ENCODE results near the gene EPN2. TPM values are rescaled to one million over a fixed set of nuclear protein-coding genes. Genes with fewer than 3 reads are reported as not detected.
A peak's percentile ranks its signal among the peaks of the same experiment; 100 is the strongest.

Gene EPN2
- total RNA-seq, 1 experiment from 2014 or later, result 19.1 TPM

DNA sequence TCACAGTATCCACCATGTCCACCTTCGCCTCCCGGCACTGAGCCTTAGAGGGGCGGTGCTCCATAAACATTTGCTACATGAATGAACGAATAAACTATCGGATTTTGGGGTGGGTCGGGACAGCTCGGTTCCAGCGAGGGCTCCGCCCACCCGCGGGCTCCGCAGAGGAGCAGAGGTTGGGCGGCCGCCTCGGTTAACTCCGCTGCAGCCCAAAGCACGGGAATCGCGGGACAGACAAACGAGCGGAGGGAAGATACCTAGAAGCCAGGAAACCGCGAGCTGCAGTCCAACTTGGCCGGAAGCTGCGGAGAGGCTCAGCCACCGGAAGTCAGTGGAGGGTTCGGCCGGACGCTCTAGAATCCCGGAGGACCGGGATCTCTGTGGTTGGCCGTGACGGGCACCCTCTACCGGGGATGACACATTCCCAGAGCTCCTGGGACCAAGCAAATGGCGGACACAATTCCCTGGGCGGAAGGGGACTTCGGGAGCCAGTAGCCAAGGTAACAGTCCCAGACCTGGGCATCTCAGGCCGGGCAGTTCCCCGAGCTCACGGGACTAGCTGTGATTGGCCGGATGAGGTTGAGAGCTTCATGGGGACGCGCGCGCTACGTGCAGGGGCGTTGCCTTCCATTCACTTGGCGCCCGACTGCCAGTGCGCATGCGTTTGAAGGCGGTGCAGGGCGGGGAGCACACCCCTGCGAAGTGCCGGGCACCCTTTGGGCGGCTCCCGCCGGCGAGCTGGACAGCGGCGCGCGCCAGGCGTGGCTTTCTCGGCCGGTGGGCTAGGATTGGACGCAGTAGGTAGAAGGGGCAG is 140.6 kb downstream of the EPN2 start:
- peak; percentile 99 for DNase-seq (ENCODE audit: low read depth)
- in situ Hi-C loops (cut with HindIII; ENCODE audit: low pct_unique_long_range_greater_than_20kb, low sequenced_read_pairs), result no loop called here

DNA sequence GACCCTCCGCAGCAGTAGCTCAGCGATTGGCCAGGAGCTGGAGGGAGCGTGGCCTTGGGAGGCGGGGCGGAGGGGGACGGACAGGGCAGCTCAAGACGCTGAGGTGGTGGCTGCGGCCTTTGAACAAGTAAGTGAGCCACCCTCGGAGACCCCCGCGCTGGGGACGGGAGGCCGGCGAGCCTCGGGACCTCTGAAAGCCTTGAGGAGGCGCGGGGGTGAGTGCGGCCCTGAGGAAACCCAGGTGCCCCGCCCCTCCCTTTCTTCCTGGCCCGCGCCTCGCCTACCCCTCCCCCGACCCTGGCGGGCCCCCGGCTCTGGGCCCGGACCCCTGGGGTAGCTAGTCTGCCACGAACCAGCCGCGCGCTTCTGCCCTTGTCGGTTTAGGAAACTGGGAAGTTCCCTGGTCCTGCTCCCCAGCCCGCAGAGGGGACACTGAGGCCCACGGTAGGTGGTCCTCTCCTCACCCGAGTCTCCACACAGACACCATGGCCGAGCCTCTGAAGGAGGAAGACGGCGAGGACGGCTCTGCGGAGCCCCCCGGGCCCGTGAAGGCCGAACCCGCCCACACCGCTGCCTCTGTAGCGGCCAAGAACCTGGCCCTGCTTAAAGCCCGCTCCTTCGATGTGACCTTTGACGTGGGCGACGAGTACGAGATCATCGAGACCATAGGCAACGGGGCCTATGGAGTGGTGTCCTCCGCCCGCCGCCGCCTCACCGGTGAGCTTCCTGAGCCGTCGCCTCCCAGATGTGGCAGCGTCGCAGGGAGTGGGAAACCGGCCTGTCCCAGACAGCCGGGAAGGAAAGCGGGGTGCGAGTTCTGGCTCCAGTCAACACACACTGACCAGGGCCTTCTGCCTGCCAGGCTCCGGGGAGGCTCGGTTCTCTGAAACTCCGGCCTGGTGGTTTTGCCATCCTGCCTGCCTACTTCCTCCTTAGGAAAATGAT is 141.5 kb downstream of the EPN2 start, which contains the start of gene MAPK7:
MAPK7 (plus strand) TSS at position 83 of the 945 bp plus-strand sequence; CDS start at position 486, 403 bp downstream.
- in situ Hi-C loops (cut with HindIII; ENCODE audit: low pct_unique_long_range_greater_than_20kb, low sequenced_read_pairs), result no loop called here
- DNase-seq (ENCODE audit: low read depth), result no peak

GRCh38 chr17:19379361-19380065 is 142.3 kb downstream of the EPN2 start:
- DNase-seq (ENCODE audit: low read depth), result no peak
- in situ Hi-C loops (cut with HindIII; ENCODE audit: low pct_unique_long_range_greater_than_20kb, low sequenced_read_pairs), result no loop called here

GRCh38 chr17:19380481-19381301 is 143.5 kb downstream of the EPN2 start:
- no peak for DNase-seq (ENCODE audit: low read depth)
- in situ Hi-C loops (cut with HindIII; ENCODE audit: low pct_unique_long_range_greater_than_20kb, low sequenced_read_pairs), result no loop called here

DNA sequence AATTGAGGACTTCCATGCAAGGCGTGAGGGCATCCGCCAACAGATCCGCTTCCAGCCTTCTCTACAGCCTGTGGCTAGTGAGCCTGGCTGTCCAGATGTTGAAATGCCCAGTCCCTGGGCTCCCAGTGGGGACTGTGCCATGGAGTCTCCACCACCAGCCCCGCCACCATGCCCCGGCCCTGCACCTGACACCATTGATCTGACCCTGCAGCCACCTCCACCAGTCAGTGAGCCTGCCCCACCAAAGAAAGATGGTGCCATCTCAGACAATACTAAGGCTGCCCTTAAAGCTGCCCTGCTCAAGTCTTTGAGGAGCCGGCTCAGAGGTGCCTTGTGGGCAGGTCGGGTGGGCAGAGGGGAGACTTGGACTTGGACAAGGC is 144.2 kb downstream of the EPN2 start:
- in situ Hi-C loops (cut with HindIII; ENCODE audit: low pct_unique_long_range_greater_than_20kb, low sequenced_read_pairs), result no loop called here
- DNase-seq (ENCODE audit: low read depth), result no peak

- in situ Hi-C loops (cut with HindIII; ENCODE audit: low pct_unique_long_range_greater_than_20kb, low sequenced_read_pairs), result no loop called here
- DNase-seq (ENCODE audit: low read depth), result no peak
Observed at GRCh38 chr17:19381741-19382444, 144.7 kb downstream of the EPN2 start.

- DNase-seq (ENCODE audit: low read depth), result no peak
- in situ Hi-C loops (cut with HindIII; ENCODE audit: low pct_unique_long_range_greater_than_20kb, low sequenced_read_pairs), result no loop called here
Observed at GRCh38 chr17:19382531-19383444, 145.6 kb downstream of the EPN2 start.

- no peak for DNase-seq (ENCODE audit: low read depth)
- in situ Hi-C loops (cut with HindIII; ENCODE audit: low pct_unique_long_range_greater_than_20kb, low sequenced_read_pairs), result no loop called here
Observed at GRCh38 chr17:19383681-19384470, 146.7 kb downstream of the EPN2 start.

- DNase-seq (ENCODE audit: low read depth), result no peak
- in situ Hi-C loops (cut with HindIII; ENCODE audit: low pct_unique_long_range_greater_than_20kb, low sequenced_read_pairs), result no loop called here
Observed at GRCh38 chr17:19384723-19385391, 147.7 kb downstream of the EPN2 start.

DNA sequence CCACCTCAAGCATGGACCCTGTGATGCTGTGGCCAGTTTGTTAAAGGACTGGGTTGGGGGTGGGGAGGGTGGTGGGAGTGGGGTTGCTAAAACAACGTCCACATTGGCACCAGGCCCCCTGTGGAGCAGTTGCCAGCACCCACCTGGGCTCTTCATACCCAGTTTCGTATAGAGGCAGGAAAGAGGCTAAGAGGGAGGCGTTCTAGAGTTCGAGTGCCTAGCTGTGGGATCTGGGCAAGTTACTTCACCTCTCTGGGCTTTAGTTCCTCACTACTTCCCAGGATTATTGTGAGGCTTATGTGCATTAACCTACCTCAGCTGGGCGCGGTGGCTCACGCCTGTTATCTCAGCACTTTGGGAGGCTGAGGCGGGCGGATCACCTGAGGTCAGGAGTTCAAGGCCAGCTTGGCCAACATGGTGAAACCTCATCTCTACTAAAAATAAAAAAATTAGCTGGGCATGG is 148.4 kb downstream of the EPN2 start:
- no peak for DNase-seq (ENCODE audit: low read depth)
- in situ Hi-C loops (cut with HindIII; ENCODE audit: low pct_unique_long_range_greater_than_20kb, low sequenced_read_pairs), result no loop called here

Other genes with a start within 250 kb of the EPN2 start
- gene FAM83G, start 232.6 kb upstream of the EPN2 start, total RNA-seq (2014; rRNA removed; shearing (Covaris generic); ENCODE audit: low replicate concordance), result 5.9 and 16.9 TPM in 2 replicates
- gene GRAP, start 190.4 kb upstream of the EPN2 start, total RNA-seq (2014; rRNA removed; shearing (Covaris generic); ENCODE audit: low replicate concordance), result 4.3 TPM in 1 of 2 replicates, not detected in the other
- gene GRAPL, start 109.8 kb upstream of the EPN2 start, total RNA-seq (2014; rRNA removed; shearing (Covaris generic); ENCODE audit: low replicate concordance), result not detected in 2 replicates
- gene B9D1, start 125.4 kb downstream of the EPN2 start, total RNA-seq (2014; rRNA removed; shearing (Covaris generic); ENCODE audit: low replicate concordance), result 55.1 and 60.4 TPM in 2 replicates
- gene MAPK7, start 141.1 kb downstream of the EPN2 start, total RNA-seq (2014; rRNA removed; shearing (Covaris generic); ENCODE audit: low replicate concordance), result 0.55 and 3.9 TPM in 2 replicates
- gene MFAP4, start 149.8 kb downstream of the EPN2 start, total RNA-seq (2014; rRNA removed; shearing (Covaris generic); ENCODE audit: low replicate concordance), result not detected in 2 replicates
- gene RNF112, start 173.9 kb downstream of the EPN2 start, total RNA-seq (2014; rRNA removed; shearing (Covaris generic); ENCODE audit: low replicate concordance), result 1.5 and 1.6 TPM in 2 replicates

All from Caki2 (cell line).